HG03439 (cell line): ENCODE data around the gene COL15A1.
A peak's percentile ranks its signal among the peaks of the same experiment; 100 is the strongest.

Source experiments
- ATAC-seq: cut with Tn5 transposase; IDR thresholded peaks from one replicate; pipeline ENCODE4 v1.9.1; 2021; ENCODE audit warnings: mild to moderate bottlenecking, moderate library complexity; ENCODE audit not compliant: unreplicated experiment

COL15A1 gene

DNA sequence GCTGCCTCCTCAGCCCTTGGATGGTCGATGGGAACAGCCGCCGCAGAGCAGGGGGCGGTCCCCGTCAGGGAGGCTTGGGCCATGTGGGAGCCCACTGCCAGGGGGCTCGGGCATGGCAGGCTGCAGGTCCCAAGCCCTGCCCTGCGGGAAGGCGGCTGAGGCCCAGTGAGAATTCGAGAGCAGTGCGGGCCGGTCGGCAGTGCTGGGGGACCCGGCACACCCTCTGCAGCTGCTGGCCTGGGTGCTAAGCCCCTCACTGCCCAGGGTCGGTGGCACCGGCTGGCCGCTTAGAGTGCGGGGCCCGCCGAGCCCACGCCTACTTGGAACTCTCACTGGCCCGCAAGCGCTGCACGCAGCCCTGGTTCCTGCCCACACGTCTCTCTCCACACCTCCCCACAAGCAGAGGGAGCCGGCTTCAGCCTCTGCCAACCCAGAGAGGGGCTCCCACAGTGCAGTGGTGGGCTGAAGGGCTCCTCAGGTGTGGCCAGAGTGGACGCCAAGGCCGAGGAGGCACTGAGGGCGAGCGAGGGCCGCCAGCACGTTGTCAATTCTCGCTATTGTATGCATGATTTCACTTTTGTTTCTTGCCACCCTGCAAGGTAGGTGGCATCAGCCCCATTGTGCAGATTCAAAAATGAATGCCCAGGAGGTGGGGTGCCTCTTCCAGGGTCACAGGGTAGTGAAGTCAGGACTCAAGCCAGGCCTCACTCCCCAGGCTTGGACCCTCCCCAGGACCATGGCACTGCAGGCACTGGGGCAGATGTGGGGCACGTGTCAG lies 48.6 kb downstream of the COL15A1 start:
- ATAC-seq: no peak

DNA sequence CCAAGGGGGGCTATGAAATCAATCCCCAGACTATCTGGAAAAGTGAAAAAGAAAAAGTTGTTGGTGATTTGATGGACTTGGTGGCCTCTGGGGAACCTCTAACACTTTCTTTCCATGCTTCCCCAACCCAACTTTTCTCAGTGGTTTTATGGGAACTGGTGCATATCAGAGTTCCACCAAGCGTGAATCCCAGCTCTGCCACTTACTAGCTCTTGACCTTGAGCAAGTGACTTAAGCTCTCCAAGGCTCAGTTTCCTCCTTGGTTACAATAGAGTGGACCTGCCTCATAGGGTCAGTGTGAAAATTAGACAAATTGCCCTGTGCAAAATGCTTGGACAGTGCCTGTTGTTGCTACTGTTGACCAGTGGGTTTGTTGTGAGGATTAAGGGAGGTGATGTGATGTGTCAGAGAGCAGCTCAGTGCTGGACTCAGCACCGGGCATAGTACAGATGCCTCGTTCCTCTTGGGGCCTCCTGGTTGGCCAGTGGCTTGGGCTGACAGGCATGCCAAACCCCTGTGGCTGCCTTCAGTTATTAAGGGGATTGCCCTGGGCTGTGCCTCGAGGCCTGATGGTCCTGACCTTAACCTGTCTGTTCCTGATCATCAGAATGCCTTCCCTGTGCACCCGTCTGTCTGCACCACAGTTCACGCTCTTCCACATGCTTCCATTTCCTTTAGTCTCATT lies 49.3 kb downstream of the COL15A1 start:
- no peak for ATAC-seq

DNA sequence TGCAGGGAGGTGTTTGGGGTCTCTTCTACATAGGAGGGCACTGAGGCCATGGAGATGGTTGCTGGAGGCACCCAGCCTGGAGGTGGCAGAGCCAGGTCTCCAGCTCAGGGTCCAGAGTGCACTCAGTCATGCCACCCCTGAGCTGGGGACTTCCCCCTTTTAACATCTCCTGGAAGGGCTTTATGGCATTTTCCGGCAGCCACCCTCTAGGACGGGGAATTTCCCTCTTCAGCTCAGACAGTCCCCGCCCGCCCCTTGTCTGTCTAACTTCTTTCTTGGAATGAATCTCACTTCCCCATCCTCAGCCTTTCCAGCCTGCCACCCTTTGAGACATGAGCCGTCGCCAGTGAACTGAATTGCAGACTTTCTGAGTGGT lies 49.9 kb downstream of the COL15A1 start:
- ATAC-seq: no peak

DNA sequence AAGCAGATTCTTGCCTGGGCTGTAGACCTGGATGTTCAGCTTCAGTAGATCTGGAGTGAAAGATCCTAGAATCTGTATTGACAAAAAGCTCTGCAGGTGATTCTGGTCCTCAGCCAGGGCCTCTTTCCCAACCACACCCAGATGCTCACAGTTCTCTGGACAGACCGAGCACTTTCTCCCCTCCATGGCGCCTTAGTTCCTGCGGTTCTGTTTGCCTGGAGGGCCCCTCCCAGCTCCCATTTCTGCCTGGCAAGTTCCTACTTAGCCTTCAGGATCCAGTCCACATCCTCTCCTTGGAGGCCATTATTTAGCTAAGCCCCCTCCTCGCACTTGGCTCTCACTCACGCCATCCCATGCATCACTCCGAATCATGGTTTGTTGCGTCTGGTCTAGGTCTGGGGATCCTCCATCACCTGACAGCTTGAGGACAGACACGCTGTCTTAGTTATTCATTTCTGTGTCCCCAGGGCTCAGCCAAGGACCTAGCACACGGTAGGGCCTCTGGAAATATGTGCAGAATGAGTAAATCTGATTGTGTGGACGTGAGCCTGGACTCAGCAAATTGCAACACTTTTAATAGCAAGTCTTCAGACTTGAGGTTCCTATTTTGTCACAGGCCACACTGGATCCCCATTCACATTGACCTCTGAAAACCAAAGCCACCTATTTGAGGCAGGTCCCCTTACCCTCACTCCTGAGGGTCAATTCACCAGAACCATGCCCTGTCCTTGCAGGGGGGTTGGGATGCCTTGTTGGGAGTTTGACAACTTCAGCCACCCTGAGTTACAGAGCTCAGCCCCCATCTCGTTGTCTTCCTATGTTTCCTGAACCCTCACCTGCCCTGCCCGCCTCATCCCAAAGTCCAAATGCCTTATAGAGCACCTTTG lies 50.7 kb downstream of the COL15A1 start:
- no peak for ATAC-seq

DNA sequence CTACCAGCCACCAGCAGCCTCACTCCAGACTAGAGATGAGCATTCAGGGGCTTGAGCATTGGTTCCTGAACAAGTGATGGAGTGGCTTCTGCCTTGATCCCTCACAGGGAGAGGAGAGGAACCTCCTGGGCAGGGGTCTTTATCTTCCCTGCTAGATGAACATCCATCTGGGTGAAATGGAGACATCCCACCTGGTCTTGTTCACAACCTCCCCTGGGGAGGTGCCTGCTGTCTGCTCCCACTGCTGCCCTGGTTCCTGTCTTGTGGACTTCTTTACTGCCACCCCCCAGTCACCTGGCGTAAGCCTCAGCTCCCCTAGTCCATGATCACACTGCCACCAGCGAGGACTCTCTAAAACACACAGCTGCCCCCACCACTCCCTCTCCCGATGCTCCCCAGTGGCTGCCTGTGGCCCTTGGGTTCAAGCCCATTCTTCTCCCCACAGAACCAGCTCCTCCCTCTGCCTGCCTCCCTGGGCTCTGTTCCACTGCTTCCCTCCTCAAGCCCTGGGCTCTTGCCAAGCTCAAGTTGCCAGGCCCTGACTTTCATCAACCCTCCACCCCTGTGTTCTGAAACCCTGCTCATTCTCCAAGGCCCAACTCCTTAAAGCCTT lies 51.5 kb downstream of the COL15A1 start:
- no peak for ATAC-seq

DNA sequence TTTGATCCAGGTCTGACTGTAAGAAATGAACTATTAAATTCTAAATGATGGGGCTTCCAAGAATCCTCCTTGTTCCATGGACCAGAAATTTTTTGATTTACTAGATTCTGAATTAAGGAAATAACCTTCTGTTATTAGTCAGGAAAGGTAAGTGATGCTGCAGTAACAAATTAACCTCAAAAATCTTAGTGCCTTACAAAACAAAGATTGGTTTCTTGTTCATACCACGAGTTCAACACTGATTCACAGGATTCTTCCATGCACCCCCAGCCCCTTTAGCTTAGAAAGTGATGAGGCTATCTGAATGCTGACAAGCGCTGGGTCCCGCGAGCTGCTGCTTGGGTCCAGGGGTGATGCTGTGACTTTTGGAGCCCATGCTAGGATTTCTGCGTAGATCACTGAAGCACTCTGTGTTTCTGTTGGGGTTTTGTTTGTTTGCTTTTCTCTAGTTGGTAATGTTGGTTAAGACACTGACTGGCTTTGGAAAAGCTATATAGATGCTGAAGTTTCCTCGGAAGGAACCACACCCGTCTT lies 52.3 kb downstream of the COL15A1 start:
- ATAC-seq: no peak

DNA sequence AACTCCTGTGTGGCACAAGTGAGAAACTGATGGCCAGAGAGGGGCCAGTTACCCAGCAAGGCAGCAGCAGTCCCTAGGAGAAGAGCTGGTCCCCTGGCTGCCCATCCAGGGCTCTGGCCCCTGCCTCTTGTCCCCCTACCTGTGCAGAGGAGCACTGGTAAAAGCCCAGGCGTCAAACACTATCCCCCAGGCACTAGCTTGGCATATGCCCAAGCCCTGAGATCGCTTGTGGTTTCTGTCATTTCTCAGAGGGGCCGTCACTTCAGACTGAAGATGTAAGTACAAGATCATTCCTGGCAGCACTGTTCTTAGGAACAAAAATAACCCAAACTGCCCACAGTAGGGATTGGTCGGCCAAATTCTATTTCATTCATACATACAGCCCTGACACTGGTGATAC lies 53.9 kb downstream of the COL15A1 start:
- ATAC-seq: no peak

DNA sequence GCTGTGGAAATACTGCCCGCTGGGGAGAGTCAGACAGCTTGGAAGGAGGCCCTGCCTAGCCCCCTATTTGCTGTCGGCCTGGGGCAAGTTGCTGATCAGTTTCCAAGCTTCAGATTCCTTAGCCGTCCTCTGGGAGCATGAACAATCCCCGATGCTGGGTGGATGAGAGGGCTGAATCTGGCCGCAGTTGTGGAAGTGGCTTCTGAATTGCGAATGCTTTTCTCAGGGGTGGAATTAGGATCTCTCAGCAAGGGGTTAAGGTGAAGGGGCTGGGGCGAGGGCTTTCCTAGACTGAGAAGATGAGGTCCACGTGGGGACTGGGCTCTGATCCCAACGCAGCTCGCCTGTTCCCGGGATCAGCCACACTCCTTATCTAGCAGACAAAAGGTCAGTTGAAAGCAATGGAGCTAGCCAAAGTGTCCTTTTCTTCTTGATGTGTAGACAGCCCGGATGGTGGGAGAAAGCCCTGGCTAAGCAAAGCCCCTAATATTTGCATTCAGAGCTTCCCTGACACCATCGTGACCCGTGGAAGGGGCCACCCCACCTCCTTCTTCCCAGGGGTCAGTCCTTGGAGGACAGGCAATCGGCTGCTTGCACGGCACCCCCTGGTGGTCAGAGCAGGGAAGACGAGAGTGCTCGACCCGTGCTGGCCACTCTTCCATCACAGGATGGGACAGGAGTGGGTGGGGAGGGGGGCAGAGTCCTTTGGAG lies 54.9 kb downstream of the COL15A1 start:
- peak; percentile 55 for ATAC-seq

DNA sequence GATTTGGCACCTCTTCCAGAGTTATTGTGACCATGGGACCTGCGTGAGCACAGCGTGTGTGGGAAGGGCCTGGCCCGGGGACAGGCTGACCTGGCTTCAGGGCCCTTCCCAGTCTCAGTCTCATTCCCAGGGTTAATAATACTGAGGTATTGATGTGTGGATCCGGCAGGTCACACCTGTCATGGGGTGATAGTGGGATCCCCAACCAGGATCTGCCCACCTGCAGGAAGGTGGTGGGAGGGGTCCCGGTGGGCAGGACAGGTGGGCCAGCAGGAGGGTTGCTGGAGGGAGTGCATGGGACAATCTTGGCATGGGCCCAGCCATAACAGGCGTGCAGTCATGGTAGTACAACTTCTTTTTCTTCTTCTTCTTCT lies 55.4 kb downstream of the COL15A1 start:
- ATAC-seq: peak; percentile 8

DNA sequence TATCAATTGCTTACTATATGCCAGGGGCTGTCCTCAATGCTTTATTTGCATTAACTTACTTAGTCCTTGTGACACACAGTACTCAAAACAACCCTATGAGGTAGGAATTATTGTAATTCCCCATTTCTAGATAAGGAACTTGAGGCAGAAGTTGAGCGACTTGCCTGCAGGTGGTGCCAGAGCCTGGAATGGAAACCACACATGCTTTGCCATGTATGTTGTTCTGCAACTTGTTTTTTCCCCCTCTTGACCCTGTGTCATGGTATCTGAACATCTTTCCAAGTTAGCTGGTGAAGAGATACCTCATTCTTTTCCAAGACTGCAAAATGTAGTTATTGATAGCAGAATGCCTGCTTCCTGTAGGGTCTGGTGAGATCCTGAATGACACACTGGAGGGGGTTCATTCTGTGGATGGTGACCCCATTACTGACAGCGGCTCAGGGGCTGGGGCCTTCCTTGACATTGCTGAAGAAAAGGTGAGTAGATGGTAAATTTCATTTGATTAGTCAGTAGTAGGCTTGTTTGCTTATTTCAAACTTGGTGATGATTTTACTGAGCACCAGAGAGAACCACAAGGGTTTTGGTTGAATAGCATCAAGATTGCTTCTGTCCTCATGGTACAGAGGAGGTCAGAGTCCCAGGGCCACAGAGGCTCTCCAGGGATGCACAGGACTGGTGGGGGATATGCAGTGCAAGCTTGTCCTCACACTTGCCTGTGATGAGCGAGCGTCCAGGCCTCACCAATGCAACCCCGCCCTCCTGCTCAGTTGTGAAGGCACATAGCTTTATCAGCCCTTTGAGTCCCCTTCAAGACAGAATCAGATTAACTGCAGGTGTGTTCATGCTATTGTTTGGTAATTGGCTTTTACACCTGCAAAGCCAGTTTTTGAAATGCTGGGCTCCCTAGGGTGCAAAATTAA lies 57.0 kb downstream of the COL15A1 start:
- no peak for ATAC-seq

DNA sequence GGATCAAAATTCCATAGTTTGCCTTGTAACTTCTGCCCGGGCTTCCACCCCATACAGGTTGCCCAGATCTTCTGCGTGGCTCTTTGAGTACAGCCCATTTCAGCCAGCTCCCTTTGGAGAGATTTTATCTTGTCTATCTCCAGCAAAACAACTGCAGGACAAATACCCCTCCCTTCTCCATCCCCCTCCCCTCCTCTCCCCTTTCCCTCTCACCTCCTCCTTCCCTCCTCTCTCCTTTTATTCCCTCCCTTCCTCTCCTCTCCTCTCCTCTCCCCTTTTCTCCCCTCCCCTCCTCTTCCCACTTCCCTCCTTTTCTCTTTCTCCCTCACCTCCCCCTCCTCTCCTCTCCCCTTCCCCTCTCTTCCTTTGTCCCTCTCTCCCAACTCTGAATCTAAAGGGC lies 58.2 kb downstream of the COL15A1 start:
- ATAC-seq: no peak

DNA sequence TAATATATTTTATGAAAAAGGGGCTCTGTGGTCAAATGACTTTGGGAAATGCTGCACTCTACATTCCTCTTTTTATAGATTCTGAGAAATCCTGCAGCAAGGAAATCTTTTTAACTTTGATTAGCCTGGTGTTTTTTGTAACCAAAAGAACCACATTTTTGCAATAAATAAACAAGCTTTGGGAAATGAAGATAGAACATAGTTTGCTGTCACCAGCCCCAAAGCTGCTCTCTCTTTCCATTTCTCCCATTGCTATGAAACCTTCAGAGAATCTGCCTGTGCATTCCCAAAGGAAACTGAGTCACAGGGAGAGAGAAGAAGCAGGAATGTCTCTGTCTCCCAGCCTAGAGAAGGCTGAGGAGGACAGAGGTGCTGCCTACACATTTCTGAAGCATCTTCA lies 59.0 kb downstream of the COL15A1 start:
- no peak for ATAC-seq

DNA sequence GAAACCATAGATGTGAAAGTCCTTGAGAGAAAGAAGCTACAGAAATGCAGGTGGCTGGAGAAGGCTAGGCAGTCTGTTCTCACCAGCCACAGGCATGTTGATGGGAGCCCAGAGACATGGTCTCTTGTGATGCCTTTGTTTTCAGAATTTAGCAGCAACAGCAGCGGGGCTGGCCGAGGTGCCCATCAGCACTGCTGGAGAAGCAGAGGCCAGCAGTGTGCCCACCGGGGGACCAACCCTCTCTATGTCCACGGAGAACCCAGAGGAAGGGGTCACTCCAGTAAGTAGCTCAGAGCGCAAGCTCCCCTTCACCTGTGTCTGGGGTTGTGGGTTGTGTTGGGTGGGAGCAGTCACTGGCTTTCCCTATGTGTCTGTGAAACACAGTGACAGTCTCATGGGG lies 59.6 kb downstream of the COL15A1 start:
- ATAC-seq: no peak

DNA sequence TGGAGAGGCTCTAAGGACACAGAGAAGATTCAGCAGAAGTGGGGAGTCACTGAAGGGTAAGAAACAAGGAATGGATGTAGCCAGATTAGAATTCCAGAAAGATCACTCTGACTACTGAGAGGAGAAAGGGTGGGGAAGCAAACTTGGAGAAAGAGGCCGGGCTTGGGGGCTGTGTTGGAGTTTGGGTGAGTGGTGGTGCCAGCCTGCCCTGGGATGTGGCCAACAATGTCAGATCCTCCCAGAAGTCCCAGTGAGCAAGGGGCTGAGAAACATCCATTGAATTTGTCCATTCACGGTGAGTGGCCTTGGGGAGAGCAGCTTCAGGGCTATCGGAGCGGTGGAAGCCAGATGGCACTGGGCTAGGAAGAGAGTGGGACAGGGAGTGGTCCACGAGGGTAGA lies 60.4 kb downstream of the COL15A1 start:
- ATAC-seq: no peak

DNA sequence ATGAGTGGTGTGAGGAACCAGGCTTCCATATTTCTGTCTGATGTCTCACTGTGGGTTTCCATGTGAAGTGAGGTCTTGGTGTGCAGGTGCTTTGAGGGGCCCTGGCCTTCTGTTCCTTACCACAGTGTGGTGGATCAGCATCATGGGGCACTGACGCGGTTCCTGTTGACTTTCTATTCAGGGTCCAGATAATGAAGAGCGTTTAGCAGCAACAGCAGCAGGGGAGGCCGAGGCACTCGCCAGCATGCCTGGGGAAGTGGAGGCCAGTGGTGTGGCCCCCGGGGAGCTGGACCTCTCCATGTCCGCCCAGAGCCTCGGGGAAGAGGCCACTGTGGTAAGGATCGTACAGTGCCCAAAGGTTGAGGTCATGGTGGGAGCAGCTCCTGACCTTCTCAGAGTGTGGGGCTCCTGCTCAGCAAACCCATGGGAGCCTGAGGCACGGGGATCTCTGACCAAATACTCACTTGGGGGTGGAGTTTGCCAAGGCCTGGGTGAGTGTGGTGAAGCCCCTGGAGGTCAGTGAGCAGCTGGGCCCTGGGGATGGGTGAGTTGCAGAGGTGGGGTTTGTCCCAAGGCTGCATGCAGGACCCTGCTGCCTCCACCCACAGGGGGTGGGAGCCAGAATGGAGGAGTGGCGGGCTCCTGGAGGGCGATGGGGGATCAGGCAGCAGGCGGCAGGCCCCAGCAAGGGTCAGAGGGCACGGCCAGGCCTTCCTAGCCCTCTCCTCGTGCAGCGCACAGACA lies 61.2 kb downstream of the COL15A1 start:
- no peak for ATAC-seq

DNA sequence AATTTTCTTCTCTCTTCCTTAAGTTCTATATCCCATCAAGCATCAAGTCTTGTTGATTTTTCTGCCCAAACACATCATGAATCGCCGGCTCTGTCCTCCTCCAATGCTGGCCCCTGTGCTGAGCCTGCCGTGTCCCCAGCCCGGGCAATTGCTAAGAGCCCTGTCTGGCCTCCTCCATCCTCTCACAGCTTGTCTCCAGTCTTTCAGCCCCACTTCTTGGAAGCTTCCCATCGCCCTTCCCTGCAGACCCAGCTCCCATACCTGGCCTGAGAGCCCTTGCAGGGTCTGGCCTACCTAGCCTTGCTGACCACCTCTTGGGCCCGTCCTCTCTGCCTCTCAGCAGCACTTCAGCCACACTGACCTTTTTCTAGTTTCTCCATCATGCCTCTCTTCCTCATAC lies 61.9 kb downstream of the COL15A1 start:
- no peak for ATAC-seq

DNA sequence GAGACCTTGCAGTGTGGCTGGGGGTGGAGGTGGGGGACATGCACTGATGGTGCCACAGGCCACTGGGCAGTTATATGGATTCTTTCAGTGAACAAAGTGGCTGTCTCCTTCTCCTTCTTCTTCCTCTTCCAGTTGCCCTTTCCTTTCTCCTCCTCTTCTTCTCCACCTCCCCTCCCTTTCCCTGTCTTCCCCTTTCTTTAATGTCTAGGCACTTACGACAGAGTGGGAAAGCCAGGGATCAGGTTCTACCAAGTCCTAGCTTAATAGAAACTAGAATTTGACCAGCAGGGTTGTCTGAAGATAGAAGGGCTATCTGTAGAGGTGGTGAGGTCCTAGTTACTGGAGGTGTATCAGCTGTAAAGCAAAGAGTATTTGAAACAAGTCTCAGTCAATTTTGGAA lies 62.8 kb downstream of the COL15A1 start:
- no peak for ATAC-seq

DNA sequence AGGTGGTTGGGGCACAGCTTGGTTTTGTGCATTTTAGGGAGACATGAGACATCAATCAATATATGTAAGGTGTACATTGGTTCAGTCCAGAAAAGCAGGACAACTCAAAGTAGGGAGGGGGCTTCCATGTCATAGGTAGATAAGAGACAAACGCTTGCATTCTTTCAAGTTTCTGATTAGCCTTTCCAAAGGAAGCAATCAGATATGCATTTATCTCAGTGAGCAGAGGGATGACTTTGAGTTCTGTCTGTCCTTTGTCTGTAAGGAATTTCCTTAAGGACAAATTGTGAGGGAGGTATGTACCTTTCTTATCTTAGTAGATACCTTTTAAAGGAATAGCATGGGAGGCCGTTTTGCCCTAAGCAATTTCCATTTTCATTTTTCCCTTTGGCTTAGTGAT lies 63.3 kb downstream of the COL15A1 start:
- no peak for ATAC-seq

DNA sequence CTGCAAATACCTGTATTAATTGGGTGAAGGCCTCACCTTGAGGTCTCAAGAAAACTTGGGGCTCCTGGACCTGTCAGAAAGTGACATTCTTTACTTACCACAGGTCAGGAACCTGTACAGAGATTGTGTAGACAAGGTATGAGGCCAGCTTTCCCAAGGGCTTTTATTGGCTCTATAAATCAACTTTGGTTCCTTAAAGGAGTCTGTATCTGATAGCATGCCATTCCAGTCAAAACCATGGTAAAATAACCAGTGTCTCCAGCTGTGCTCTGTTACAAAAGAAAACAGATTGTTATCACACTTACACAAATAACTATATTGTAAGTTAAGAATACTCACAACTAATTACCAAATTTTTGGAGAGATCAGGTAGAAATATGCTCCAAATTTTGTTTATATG lies 64.5 kb downstream of the COL15A1 start:
- ATAC-seq: no peak
